Nephron progenitor cell (in vitro differentiated cells): ENCODE data around the gene COL26A1.

Source experiments
- DNase-seq: peaks from one replicate; pipeline ENCODE4 v3.0.0; 2021
- H3K27ac Mint-ChIP-seq: 2 replicates; pipeline ENCODE4 v1.8.0; 2021; ENCODE audit warnings: mild to moderate bottlenecking, moderate library complexity, mixed read lengths
- H3K27me3 Mint-ChIP-seq: 2 replicates; pipeline ENCODE4 v1.8.0; 2021; ENCODE audit warnings: mild to moderate bottlenecking, low read depth, mixed read lengths; ENCODE audit not compliant: poor library complexity
- H3K36me3 Mint-ChIP-seq: 2 replicates; pipeline ENCODE4 v1.8.0; 2021; ENCODE audit warnings: low read depth, mixed read lengths
- H3K4me1 Mint-ChIP-seq: 2 replicates; pipeline ENCODE4 v1.8.0; 2021; ENCODE audit warnings: mixed read lengths
- H3K4me3 Mint-ChIP-seq: 2 replicates; pipeline ENCODE4 v1.8.0; 2021; ENCODE audit warnings: mild to moderate bottlenecking, moderate library complexity, mixed read lengths
- H3K9me3 Mint-ChIP-seq: 2 replicates; pipeline ENCODE4 v1.8.0; 2021; ENCODE audit warnings: mild to moderate bottlenecking, moderate library complexity, mixed read lengths
- TF ChIP-seq, protein P1 (sequence below): fragments of 200-600 bp; sonication (generic); IDR thresholded peaks from 2 replicates; pipeline ENCODE4 v1.5.0; 2021; ENCODE audit warnings: antibody characterized with exemption

COL26A1 gene

DNA sequence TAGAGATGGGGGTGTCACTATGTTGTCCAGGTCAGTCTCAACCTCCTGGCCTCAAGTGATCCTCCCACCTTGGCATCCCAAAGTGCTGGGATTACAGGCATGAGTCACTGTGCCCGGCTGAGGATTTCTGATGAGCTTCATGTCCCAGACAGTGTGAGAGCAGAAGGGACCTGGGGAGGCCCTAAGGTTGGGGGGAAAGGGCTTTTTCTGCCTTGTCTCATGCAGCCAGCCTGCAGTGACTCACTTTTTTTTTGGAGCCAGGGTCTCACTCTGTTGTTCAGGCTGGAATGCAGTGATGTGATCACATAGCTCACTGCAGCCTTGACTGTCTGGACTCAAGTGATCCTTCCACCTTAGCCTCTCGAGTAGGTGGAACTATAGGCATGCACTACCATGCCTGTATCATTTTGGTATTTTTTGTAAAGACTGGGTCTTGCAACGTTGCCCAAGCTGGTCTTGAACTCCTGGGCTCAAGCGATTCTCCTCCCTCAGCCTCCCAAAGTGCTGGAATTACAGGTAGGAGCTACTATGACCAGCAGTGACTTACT lies 14.6 kb downstream of the COL26A1 start:
- H3K4me1 Mint-ChIP-seq, result peaks cover 48% of the 10 kb centered on the region

DNA sequence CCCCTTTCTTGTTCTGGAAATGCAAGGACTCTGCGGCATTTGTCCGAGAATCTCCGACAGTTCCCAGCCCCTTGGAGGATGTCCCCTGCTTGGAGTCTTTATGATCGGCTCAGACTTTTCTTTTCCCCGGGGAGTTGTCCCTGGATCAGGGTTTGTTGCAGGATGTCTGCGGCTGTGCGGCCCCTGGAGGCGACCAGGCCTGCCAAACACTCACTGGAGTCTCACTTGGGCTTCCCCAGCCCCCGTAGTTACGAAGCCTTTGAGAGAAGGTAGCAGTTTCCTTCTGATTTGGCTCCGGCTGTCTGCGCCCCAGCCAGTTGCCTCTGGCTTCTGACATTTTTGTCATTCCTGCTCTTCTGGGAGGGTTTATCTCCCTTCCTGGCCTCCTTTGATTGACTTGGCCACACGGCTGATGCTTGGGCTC lies 16.1 kb downstream of the COL26A1 start:
- TF ChIP-seq, protein P1, sequence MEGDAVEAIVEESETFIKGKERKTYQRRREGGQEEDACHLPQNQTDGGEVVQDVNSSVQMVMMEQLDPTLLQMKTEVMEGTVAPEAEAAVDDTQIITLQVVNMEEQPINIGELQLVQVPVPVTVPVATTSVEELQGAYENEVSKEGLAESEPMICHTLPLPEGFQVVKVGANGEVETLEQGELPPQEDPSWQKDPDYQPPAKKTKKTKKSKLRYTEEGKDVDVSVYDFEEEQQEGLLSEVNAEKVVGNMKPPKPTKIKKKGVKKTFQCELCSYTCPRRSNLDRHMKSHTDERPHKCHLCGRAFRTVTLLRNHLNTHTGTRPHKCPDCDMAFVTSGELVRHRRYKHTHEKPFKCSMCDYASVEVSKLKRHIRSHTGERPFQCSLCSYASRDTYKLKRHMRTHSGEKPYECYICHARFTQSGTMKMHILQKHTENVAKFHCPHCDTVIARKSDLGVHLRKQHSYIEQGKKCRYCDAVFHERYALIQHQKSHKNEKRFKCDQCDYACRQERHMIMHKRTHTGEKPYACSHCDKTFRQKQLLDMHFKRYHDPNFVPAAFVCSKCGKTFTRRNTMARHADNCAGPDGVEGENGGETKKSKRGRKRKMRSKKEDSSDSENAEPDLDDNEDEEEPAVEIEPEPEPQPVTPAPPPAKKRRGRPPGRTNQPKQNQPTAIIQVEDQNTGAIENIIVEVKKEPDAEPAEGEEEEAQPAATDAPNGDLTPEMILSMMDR, result no peak
- H3K27ac Mint-ChIP-seq, result peak overlapping the region; percentile 98
- peak; percentile 52 for DNase-seq
- peaks cover 72% of the 10 kb centered on the region for H3K36me3 Mint-ChIP-seq
- H3K4me3 Mint-ChIP-seq, result peak overlapping the region; percentile 31
- peaks cover 33% of the 10 kb centered on the region for H3K9me3 Mint-ChIP-seq
- peaks cover 42% of the 10 kb centered on the region for H3K4me1 Mint-ChIP-seq
- no peaks in the 10 kb centered on the region for H3K27me3 Mint-ChIP-seq

More for the DNA sequence above, 14.6 kb downstream of the COL26A1 start:
- peak overlapping the region; percentile 74 for H3K27ac Mint-ChIP-seq
- peaks cover 69% of the 10 kb centered on the region for H3K36me3 Mint-ChIP-seq
- H3K27me3 Mint-ChIP-seq, result no peaks in the 10 kb centered on the region
- TF ChIP-seq, protein P1, result no peak
- no peak overlapping the region for H3K4me3 Mint-ChIP-seq
- no peak for DNase-seq
- peaks cover 28% of the 10 kb centered on the region for H3K9me3 Mint-ChIP-seq

DNA sequence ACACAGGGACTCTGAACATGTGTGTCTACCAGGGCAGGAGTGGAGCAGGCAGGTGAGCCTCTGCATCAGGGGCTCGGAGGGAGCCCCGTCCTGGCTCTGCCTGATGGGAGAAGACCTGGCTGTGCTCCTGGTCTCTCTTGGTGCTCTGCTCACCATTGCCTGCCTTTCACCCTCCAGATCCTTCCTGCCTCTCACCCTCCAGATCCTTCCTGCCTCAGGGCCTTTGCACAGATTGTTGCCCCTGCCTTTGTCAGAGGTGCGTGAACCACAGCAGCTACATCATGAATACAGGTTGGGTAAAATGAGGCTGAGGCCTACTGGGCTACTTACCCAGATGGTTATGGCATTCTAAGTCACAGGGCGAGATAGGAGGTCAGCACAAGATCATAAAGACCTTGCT lies 16.6 kb downstream of the COL26A1 start:
- peaks cover 67% of the 10 kb centered on the region for H3K36me3 Mint-ChIP-seq
- H3K9me3 Mint-ChIP-seq, result peaks cover 33% of the 10 kb centered on the region
- TF ChIP-seq, protein P1, result no peak
- H3K4me1 Mint-ChIP-seq, result peaks cover 38% of the 10 kb centered on the region
- no peak overlapping the region for H3K4me3 Mint-ChIP-seq
- H3K27me3 Mint-ChIP-seq, result no peaks in the 10 kb centered on the region
- H3K27ac Mint-ChIP-seq, result peak overlapping the region; percentile 98
- DNase-seq, result no peak

DNA sequence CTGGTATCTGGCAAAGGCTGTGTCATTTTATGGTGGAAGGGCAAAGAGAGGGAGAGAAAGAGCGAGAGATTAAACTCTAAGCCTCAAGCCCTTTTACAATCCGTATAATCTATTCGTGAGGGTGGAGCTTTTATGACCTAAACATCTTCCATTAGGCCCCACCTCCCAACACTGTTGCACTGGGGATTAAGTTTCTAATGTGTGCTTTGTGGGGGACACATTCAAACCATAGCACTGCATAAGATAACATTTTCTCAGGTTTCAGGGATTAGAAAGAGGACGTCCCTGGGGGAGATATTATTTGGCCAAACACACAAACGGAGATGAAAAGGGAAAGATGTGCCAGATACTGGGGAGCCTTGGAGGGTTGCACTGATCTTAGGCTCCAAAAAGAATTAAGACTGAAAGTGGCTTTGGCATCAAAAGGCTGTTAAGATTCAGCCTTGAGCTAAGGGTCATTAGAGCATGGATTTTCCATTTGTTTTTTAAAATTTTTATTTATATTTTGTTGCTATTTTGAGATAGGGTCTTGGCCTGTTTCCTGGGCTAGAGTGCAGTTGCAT lies 19.0 kb downstream of the COL26A1 start:
- peaks cover 46% of the 10 kb centered on the region for H3K4me1 Mint-ChIP-seq

DNA sequence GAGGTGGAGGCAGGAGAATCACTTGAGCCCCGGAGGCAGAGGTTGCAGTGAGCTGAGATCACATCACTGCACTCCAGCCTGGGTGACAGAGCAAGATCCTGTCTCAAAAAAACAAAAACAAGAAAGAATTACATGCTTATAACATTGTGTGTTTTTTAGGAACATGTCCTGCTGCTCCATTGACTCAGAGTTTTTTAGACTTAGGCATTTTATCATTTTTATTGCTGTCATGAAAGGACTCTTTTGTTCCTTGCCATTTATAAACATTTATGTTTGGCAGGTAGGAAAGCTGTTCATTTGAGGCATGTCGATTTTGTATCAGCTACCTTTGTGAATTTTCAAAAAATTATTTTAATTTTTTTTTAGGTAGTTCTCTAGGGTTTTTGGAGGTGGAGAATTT lies 20.3 kb downstream of the COL26A1 start:
- no peak for DNase-seq
- TF ChIP-seq, protein P1, result no peak
- H3K9me3 Mint-ChIP-seq, result peaks cover 33% of the 10 kb centered on the region
- H3K27me3 Mint-ChIP-seq, result no peaks in the 10 kb centered on the region
- H3K4me1 Mint-ChIP-seq, result peaks cover 51% of the 10 kb centered on the region
- peaks cover 56% of the 10 kb centered on the region for H3K36me3 Mint-ChIP-seq
- no peak overlapping the region for H3K4me3 Mint-ChIP-seq
- peak overlapping the region; percentile 20 for H3K27ac Mint-ChIP-seq

More for the DNA sequence above, 19.0 kb downstream of the COL26A1 start:
- Mint-ChIP-seq H3K27me3 (no peaks in the 10 kb centered on the region), H3K9me3 (peaks cover 33% of the 10 kb centered on the region), H3K4me3 (no peak overlapping the region), H3K27ac (peak overlapping the region; percentile 61), H3K36me3 (peaks cover 66% of the 10 kb centered on the region)
- TF ChIP-seq, protein P1, result no peak
- no peak for DNase-seq

DNA sequence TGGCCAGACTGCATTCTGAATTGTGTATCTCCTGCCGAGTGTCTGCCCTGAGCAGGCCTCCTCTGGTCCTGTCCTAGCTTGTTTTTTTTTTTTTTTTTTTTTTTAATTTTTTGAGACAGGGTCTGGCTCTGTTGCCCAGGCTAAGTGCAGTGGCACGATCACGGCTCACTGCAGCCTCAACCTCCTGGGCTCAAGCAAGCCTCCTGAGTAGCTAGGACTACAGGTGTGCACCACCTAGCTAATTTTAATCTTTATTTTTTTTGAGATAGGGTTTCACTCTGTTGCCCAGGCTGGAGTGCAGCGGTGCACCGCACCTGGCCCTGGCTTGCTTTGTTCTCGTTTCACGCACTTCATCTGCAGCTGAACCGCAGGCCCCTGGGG lies 23.5 kb downstream of the COL26A1 start:
- H3K4me1 Mint-ChIP-seq, result peaks cover 65% of the 10 kb centered on the region

More for the DNA sequence above, 23.5 kb downstream of the COL26A1 start:
- TF ChIP-seq, protein P1, result no peak
- peaks cover 16% of the 10 kb centered on the region for H3K9me3 Mint-ChIP-seq
- peak overlapping the region; percentile 98 for H3K27ac Mint-ChIP-seq
- DNase-seq, result no peak
- H3K27me3 Mint-ChIP-seq, result no peaks in the 10 kb centered on the region
- H3K36me3 Mint-ChIP-seq, result peaks cover 24% of the 10 kb centered on the region
- peak overlapping the region; percentile 78 for H3K4me3 Mint-ChIP-seq
